ENCODE results near the gene IRX2. TPM values are rescaled to one million over a fixed set of nuclear protein-coding genes. Genes with fewer than 3 reads are reported as not detected.

Gene IRX2
- total RNA-seq, 1 donor from 2014 or later = 4.2 TPM

- H3K4me1 Mint-ChIP-seq (ENCODE audit: low read depth) = no peaks in the 10 kb centered on the region
- no peaks in the 10 kb centered on the region for H3K9me3 Mint-ChIP-seq (ENCODE audit: low read depth)
- no peak for DNase-seq (ENCODE audit: low spot score, unreplicated experiment)
- peaks cover 82% of the 10 kb centered on the region for H3K27me3 Mint-ChIP-seq
- H3K36me3 Mint-ChIP-seq (ENCODE audit: insufficient read depth) = no peaks in the 10 kb centered on the region
- no peak for TF ChIP-seq CTCF (IDR thresholded peaks at IDR 0.05; ENCODE audit: unreplicated experiment)
- no peak overlapping the region for H3K27ac Mint-ChIP-seq
- no peak overlapping the region for H3K4me3 Mint-ChIP-seq (ENCODE audit: low read depth)
Measured at GRCh38 chr5:2705861-2706260, 45.6 kb downstream of the IRX2 start.

- no peak for DNase-seq (ENCODE audit: low spot score, unreplicated experiment)
- TF ChIP-seq CTCF (IDR thresholded peaks at IDR 0.05; ENCODE audit: unreplicated experiment) = no peak
- peaks cover 85% of the 10 kb centered on the region for H3K27me3 Mint-ChIP-seq
- no peaks in the 10 kb centered on the region for H3K9me3 Mint-ChIP-seq (ENCODE audit: low read depth)
- H3K4me1 Mint-ChIP-seq (ENCODE audit: low read depth) = no peaks in the 10 kb centered on the region
- H3K36me3 Mint-ChIP-seq (ENCODE audit: insufficient read depth) = no peaks in the 10 kb centered on the region
- H3K27ac Mint-ChIP-seq = no peak overlapping the region
- H3K4me3 Mint-ChIP-seq (ENCODE audit: low read depth) = no peak overlapping the region
Measured at GRCh38 chr5:2704806-2705645, 46.5 kb downstream of the IRX2 start.

GRCh38 chr5:2704111-2704510 lies 47.4 kb downstream of the IRX2 start:
- Mint-ChIP-seq H3K36me3 (ENCODE audit: insufficient read depth) (no peaks in the 10 kb centered on the region), H3K9me3 (ENCODE audit: low read depth) (no peaks in the 10 kb centered on the region), H3K4me3 (ENCODE audit: low read depth) (no peak overlapping the region), H3K27ac (no peak overlapping the region), H3K27me3 (peaks cover 81% of the 10 kb centered on the region), H3K4me1 (ENCODE audit: low read depth) (no peaks in the 10 kb centered on the region)
- no peak for TF ChIP-seq CTCF (IDR thresholded peaks at IDR 0.05; ENCODE audit: unreplicated experiment)
- no peak for DNase-seq (ENCODE audit: low spot score, unreplicated experiment)

- DNase-seq (ENCODE audit: low spot score, unreplicated experiment) = no peak
- H3K4me3 Mint-ChIP-seq (ENCODE audit: low read depth) = no peak overlapping the region
- no peaks in the 10 kb centered on the region for H3K9me3 Mint-ChIP-seq (ENCODE audit: low read depth)
- H3K4me1 Mint-ChIP-seq (ENCODE audit: low read depth) = no peaks in the 10 kb centered on the region
- H3K36me3 Mint-ChIP-seq (ENCODE audit: insufficient read depth) = no peaks in the 10 kb centered on the region
- H3K27me3 Mint-ChIP-seq = peaks cover 81% of the 10 kb centered on the region
- no peak for TF ChIP-seq CTCF (IDR thresholded peaks at IDR 0.05; ENCODE audit: unreplicated experiment)
- H3K27ac Mint-ChIP-seq = no peak overlapping the region
Measured at GRCh38 chr5:2703615-2704014, 47.9 kb downstream of the IRX2 start.

- TF ChIP-seq CTCF (IDR thresholded peaks at IDR 0.05; ENCODE audit: unreplicated experiment) = no peak
- H3K9me3 Mint-ChIP-seq (ENCODE audit: low read depth) = no peaks in the 10 kb centered on the region
- H3K27me3 Mint-ChIP-seq = peaks cover 82% of the 10 kb centered on the region
- no peak overlapping the region for H3K4me3 Mint-ChIP-seq (ENCODE audit: low read depth)
- DNase-seq (ENCODE audit: low spot score, unreplicated experiment) = no peak
- H3K4me1 Mint-ChIP-seq (ENCODE audit: low read depth) = no peaks in the 10 kb centered on the region
- H3K36me3 Mint-ChIP-seq (ENCODE audit: insufficient read depth) = no peaks in the 10 kb centered on the region
- no peak overlapping the region for H3K27ac Mint-ChIP-seq
Measured at GRCh38 chr5:2703041-2703440, 48.4 kb downstream of the IRX2 start.

Measured in progenitor cell of endocrine pancreas (in vitro differentiated cells).